Caco-2 (cell line): ENCODE data around the gene MPZ. TPM values are rescaled to one million over a fixed set of nuclear protein-coding genes. Genes with fewer than 3 reads are reported as not detected.

ENCODE experiments used
- BruUV-seq: library from RNA; stranded (reverse); fragments of 400-500 nt; replicated peaks from 2 replicates; lab custom pipeline; 2021; lab: Mats Ljungman, UMichigan
- CTCF ChIA-PET: fragments of 300-600 bp; sonication (Branson Sonifier 250); formaldehyde crosslinking; loops from one replicate; lab custom pipeline; 2022; ENCODE audit warnings: antibody characterized with exemption; lab: Charles Lee
- POLR2A ChIA-PET: fragments of 300-600 bp; sonication (Branson Sonifier 250); formaldehyde crosslinking; loops from one replicate; lab custom pipeline; 2022; ENCODE audit warnings: antibody characterized with exemption; lab: Charles Lee
- DNase-seq, 2 experiments: peaks; one replicate each; pipeline versions ENCODE4 v3.0.0 to v3.0.0-alpha.2; 2020 to 2022
- H3K27me3 ChIP-seq: replicated peaks from 2 replicates; pipeline ENCODE4 v1.6.0; 2011; ENCODE audit warnings: low read length; ENCODE audit not compliant: control insufficient read depth, insufficient read depth
- H3K36me3 ChIP-seq: 2 replicates; pipeline ENCODE4 v1.5.1; 2011; ENCODE audit warnings: low read length; ENCODE audit not compliant: control insufficient read depth, insufficient read depth
- H3K4me1 ChIP-seq: fragments of 250-450 bp; sonication (Bioruptor Pico); 2 replicates; pipeline ENCODE4 v1.5.1; 2020; ENCODE audit warnings: mild to moderate bottlenecking
- H3K4me3 ChIP-seq: 2 replicates; pipeline ENCODE4 v1.5.1; 2011; ENCODE audit warnings: low read depth, mild to moderate bottlenecking, control low read depth, low read length
- H3K9me3 ChIP-seq: fragments of 250-450 bp; sonication (Bioruptor Pico); 2 replicates; pipeline ENCODE4 v1.5.1; 2020; ENCODE audit warnings: mild to moderate bottlenecking, moderate library complexity
- H3K27ac Mint-ChIP-seq: one replicate; pipeline ENCODE4 v1.8.0; 2022; ENCODE audit warnings: mixed read lengths; ENCODE audit not compliant: unreplicated experiment
- H3K27me3 Mint-ChIP-seq: one replicate; pipeline ENCODE4 v1.8.0; 2022; ENCODE audit warnings: mixed read lengths; ENCODE audit not compliant: insufficient read depth, unreplicated experiment
- H3K36me3 Mint-ChIP-seq: one replicate; pipeline ENCODE4 v1.8.0; 2022; ENCODE audit warnings: mild to moderate bottlenecking, mixed read lengths; ENCODE audit not compliant: insufficient read depth, unreplicated experiment
- H3K4me1 Mint-ChIP-seq: one replicate; pipeline ENCODE4 v1.8.0; 2022; ENCODE audit warnings: low read depth, mixed read lengths; ENCODE audit not compliant: unreplicated experiment
- H3K4me3 Mint-ChIP-seq: one replicate; pipeline ENCODE4 v1.8.0; 2022; ENCODE audit warnings: mild to moderate bottlenecking, moderate library complexity, mixed read lengths; ENCODE audit not compliant: unreplicated experiment
- H3K9me3 Mint-ChIP-seq: one replicate; pipeline ENCODE4 v1.8.0; 2022; ENCODE audit warnings: mixed read lengths; ENCODE audit not compliant: unreplicated experiment
- intact Hi-C: fragments of 100-400 bp; cut with micrococcal nuclease; formaldehyde crosslinking; loops from one replicate; pipeline ENCODE4 v1.10.0; 2022; ENCODE audit not compliant: unreplicated experiment
- total RNA-seq: library from RNA; stranded (reverse); gene quantifications from 2 replicates; pipeline ENCODE4 v1.2.3, GENCODE V29; 2022
- TF ChIP-seq, protein P1 (sequence below), 2 experiments: fragments of 200-600 bp in 1 of 2; IDR thresholded peaks; 1 replicate in 1 of 2; 2 replicates in 1 of 2; pipeline versions ENCODE4 v1.5.1 to v1.8.0; 2011 to 2022; ENCODE audit warnings: antibody characterized with exemption in 1 of 2, control low read depth in 1 of 2, inconsistent platforms in 1 of 2, low read depth in 1 of 2, low read length in 1 of 2, mild to moderate bottlenecking in 1 of 2, moderate library complexity in 1 of 2; ENCODE audit not compliant: insufficient read depth in 1 of 2, severe bottlenecking in 1 of 2, unreplicated experiment in 1 of 2

The MPZ gene
- total RNA-seq, 1 experiment from 2014 or later: 0.20 TPM

DNA sequence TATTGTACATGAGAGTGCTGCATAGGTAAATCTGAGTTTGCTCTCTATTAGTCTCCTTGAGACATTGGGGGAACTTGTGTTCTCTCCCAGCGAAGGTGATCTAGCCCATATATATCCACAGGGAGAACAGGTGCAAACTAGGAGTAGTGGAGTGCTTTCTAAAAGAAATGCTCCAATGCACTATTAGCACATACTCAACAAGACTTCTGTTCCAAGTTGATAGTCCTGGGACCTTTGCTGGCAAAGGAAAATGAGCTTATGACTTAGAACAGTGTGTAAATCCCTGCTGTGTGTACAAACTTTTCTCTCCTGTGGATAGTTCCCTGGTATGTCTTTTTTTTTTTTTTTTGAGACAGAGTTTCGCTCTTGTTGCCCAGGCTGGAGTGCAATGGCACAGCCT, 32.4 kb upstream of the MPZ start:
- intact Hi-C loops: no loop called here
- no peaks in the 10 kb centered on the region for H3K9me3 ChIP-seq
- H3K4me3 ChIP-seq: no peak overlapping the region
- ChIA-PET POLR2A (no interaction called here), CTCF (interaction anchor here (0.7 kb wide), 1 partner anchor 93 kb away, joined by 3 read pairs; no protein-coding TSS in a partner anchor)
- Mint-ChIP-seq H3K27me3 (no peaks in the 10 kb centered on the region), H3K4me1 (no peaks in the 10 kb centered on the region), H3K9me3 (no peaks in the 10 kb centered on the region), H3K36me3 (peaks cover 66% of the 10 kb centered on the region), H3K27ac (no peak overlapping the region), H3K4me3 (no peak overlapping the region)
- H3K36me3 ChIP-seq: no peaks in the 10 kb centered on the region
- TF ChIP-seq, protein P1, sequence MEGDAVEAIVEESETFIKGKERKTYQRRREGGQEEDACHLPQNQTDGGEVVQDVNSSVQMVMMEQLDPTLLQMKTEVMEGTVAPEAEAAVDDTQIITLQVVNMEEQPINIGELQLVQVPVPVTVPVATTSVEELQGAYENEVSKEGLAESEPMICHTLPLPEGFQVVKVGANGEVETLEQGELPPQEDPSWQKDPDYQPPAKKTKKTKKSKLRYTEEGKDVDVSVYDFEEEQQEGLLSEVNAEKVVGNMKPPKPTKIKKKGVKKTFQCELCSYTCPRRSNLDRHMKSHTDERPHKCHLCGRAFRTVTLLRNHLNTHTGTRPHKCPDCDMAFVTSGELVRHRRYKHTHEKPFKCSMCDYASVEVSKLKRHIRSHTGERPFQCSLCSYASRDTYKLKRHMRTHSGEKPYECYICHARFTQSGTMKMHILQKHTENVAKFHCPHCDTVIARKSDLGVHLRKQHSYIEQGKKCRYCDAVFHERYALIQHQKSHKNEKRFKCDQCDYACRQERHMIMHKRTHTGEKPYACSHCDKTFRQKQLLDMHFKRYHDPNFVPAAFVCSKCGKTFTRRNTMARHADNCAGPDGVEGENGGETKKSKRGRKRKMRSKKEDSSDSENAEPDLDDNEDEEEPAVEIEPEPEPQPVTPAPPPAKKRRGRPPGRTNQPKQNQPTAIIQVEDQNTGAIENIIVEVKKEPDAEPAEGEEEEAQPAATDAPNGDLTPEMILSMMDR (IDR thresholded peaks at IDR 0.05; ENCODE audit: insufficient read depth in 1 of 2, low read depth in 1 of 2, low read length in 1 of 2, severe bottlenecking in 1 of 2, unreplicated experiment in 1 of 2): no peak
- no TSS peak for BruUV-seq
- H3K4me1 ChIP-seq: no peaks in the 10 kb centered on the region
- H3K27me3 ChIP-seq: no peaks in the 10 kb centered on the region
- DNase-seq: no peak

GRCh38 chr1:161335796-161336195, 26.0 kb upstream of the MPZ start:
- ChIA-PET CTCF (no interaction called here), POLR2A (no interaction called here)
- Mint-ChIP-seq H3K36me3 (peaks cover 77% of the 10 kb centered on the region), H3K9me3 (no peaks in the 10 kb centered on the region), H3K27me3 (no peaks in the 10 kb centered on the region), H3K4me3 (no peak overlapping the region), H3K4me1 (no peaks in the 10 kb centered on the region), H3K27ac (no peak overlapping the region)
- Histone ChIP-seq H3K27me3 (no peaks in the 10 kb centered on the region), H3K4me1 (no peaks in the 10 kb centered on the region), H3K9me3 (no peaks in the 10 kb centered on the region), H3K4me3 (no peak overlapping the region), H3K36me3 (no peaks in the 10 kb centered on the region)
- TF ChIP-seq, protein P1 (IDR thresholded peaks at IDR 0.05; ENCODE audit: insufficient read depth in 1 of 2, low read depth in 1 of 2, low read length in 1 of 2, severe bottlenecking in 1 of 2, unreplicated experiment in 1 of 2): no peak
- no peak for DNase-seq
- intact Hi-C loops: no loop called here
- BruUV-seq: no TSS peak

DNA sequence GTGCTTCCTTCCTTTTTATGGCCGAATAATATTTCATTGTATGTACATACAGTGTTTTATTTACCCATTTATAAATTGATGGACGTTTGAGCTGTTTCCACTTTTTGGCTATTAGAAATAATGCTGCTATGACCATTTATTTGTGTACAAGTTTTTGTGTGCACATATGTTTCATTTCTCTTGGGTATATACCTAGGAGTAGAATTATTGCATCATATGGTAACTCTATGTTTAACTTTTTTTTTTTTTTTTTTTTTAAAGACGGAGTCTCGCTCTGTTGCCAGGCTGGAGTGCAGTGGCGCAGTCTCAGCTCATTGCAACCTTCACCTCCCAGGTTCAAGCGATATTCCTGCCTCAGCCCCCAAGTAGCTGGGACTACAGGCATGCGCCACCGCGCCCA, 23.4 kb upstream of the MPZ start:
- H3K9me3 ChIP-seq: no peaks in the 10 kb centered on the region
- Mint-ChIP-seq H3K36me3 (peaks cover 74% of the 10 kb centered on the region), H3K9me3 (no peaks in the 10 kb centered on the region), H3K4me1 (no peaks in the 10 kb centered on the region), H3K27ac (no peak overlapping the region), H3K27me3 (no peaks in the 10 kb centered on the region), H3K4me3 (no peak overlapping the region)
- H3K4me3 ChIP-seq: no peak overlapping the region
- intact Hi-C loops: no loop called here
- H3K4me1 ChIP-seq: no peaks in the 10 kb centered on the region
- BruUV-seq: no TSS peak
- TF ChIP-seq, protein P1 (IDR thresholded peaks at IDR 0.05; ENCODE audit: insufficient read depth in 1 of 2, low read depth in 1 of 2, low read length in 1 of 2, severe bottlenecking in 1 of 2, unreplicated experiment in 1 of 2): no peak
- CTCF ChIA-PET: no interaction called here
- POLR2A ChIA-PET: no interaction called here
- H3K36me3 ChIP-seq: no peaks in the 10 kb centered on the region
- DNase-seq: no peak
- H3K27me3 ChIP-seq: no peaks in the 10 kb centered on the region
